ENCODE results near the gene TNFSF13B. TPM values are rescaled to one million over a fixed set of nuclear protein-coding genes. Genes with fewer than 3 reads are reported as not detected.

TNFSF13B gene
- total RNA-seq, 1 experiment from 2014 or later = 9.2 TPM

DNA sequence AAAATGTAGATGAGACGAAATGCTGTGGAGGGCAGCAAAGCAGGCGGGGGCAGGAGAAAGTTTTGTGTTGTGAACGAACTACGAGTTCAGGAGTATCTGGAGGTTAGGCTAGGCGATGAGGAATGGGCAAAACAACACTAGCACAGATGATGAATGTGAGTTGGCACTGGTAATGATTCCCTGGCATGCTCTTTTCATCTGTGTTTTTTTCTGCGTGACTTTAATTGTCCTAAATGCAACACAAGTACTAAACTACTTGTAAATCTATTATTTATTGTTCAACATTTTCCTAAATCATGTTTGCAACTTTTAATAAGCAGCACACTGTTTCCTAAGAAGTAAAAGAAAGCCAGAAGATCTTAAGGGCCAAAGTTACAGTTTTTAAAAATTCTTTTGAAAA lies 19.2 kb downstream of the TNFSF13B start:
- Histone ChIP-seq H3K9me3 (ENCODE audit: low read depth, low read length, poor library complexity, severe bottlenecking) (no peaks in the 10 kb centered on the region), H3K27ac (ENCODE audit: low read depth, low read length, poor library complexity, severe bottlenecking) (no peak overlapping the region), H3K4me3 (ENCODE audit: low read depth, low read length, poor library complexity, severe bottlenecking) (no peak overlapping the region), H3K4me1 (ENCODE audit: insufficient read depth, low read length, poor library complexity, severe bottlenecking) (no peaks in the 10 kb centered on the region), H3K36me3 (ENCODE audit: insufficient read depth, low read length, poor library complexity, severe bottlenecking) (no peaks in the 10 kb centered on the region), H3K27me3 (replicated peaks; ENCODE audit: insufficient read depth, low read depth, low read length, poor library complexity) (no peaks in the 10 kb centered on the region)
- TF ChIP-seq EZH2 (IDR thresholded peaks at IDR 0.05; ENCODE audit: borderline replicate concordance, low read depth, low read length, poor library complexity, severe bottlenecking) = no peak
- TF ChIP-seq, protein P1, sequence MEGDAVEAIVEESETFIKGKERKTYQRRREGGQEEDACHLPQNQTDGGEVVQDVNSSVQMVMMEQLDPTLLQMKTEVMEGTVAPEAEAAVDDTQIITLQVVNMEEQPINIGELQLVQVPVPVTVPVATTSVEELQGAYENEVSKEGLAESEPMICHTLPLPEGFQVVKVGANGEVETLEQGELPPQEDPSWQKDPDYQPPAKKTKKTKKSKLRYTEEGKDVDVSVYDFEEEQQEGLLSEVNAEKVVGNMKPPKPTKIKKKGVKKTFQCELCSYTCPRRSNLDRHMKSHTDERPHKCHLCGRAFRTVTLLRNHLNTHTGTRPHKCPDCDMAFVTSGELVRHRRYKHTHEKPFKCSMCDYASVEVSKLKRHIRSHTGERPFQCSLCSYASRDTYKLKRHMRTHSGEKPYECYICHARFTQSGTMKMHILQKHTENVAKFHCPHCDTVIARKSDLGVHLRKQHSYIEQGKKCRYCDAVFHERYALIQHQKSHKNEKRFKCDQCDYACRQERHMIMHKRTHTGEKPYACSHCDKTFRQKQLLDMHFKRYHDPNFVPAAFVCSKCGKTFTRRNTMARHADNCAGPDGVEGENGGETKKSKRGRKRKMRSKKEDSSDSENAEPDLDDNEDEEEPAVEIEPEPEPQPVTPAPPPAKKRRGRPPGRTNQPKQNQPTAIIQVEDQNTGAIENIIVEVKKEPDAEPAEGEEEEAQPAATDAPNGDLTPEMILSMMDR (conservative IDR thresholded peaks at IDR 0.05; ENCODE audit: low read depth, low read length) = no peak
- intact Hi-C loops (cut with micrococcal nuclease; ENCODE audit: unreplicated experiment) = no loop called here
- BruUV-seq (replicated peaks) = no TSS peak
- ChIA-PET POLR2A (ENCODE audit: low non-redundant PET) (no interaction called here), CTCF (no interaction called here)
- DNase-seq (ENCODE audit: low spot score) = no peak

DNA sequence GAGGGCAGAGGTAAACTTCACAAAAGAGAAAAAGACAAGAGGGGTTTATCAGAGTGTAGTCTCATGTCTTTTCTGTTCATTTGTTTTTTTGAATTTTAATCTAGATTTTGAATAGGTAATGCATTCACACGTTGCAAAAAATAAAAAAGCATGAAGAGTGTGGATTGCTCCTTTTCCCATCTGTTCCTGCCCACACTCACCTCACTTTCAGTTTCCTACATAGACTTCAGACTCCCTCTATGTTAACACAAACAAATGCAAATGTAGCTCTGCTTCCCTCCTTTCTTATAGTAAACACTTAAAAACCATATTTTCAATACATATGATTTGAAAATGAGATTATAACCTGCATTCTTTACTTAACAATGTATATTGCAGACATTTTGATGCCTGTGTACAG lies 20.3 kb downstream of the TNFSF13B start:
- no peak for DNase-seq (ENCODE audit: low spot score)
- Histone ChIP-seq H3K27ac (ENCODE audit: low read depth, low read length, poor library complexity, severe bottlenecking) (no peak overlapping the region), H3K27me3 (replicated peaks; ENCODE audit: insufficient read depth, low read depth, low read length, poor library complexity) (no peaks in the 10 kb centered on the region), H3K36me3 (ENCODE audit: insufficient read depth, low read length, poor library complexity, severe bottlenecking) (no peaks in the 10 kb centered on the region), H3K4me1 (ENCODE audit: insufficient read depth, low read length, poor library complexity, severe bottlenecking) (no peaks in the 10 kb centered on the region), H3K9me3 (ENCODE audit: low read depth, low read length, poor library complexity, severe bottlenecking) (no peaks in the 10 kb centered on the region), H3K4me3 (ENCODE audit: low read depth, low read length, poor library complexity, severe bottlenecking) (no peak overlapping the region)
- no TSS peak for BruUV-seq (replicated peaks)
- TF ChIP-seq, protein P1 (conservative IDR thresholded peaks at IDR 0.05; ENCODE audit: low read depth, low read length) = no peak
- TF ChIP-seq EZH2 (IDR thresholded peaks at IDR 0.05; ENCODE audit: borderline replicate concordance, low read depth, low read length, poor library complexity, severe bottlenecking) = no peak
- POLR2A ChIA-PET (ENCODE audit: low non-redundant PET) = no interaction called here
- intact Hi-C loops (cut with micrococcal nuclease; ENCODE audit: unreplicated experiment) = no loop called here
- CTCF ChIA-PET = no interaction called here

DNA sequence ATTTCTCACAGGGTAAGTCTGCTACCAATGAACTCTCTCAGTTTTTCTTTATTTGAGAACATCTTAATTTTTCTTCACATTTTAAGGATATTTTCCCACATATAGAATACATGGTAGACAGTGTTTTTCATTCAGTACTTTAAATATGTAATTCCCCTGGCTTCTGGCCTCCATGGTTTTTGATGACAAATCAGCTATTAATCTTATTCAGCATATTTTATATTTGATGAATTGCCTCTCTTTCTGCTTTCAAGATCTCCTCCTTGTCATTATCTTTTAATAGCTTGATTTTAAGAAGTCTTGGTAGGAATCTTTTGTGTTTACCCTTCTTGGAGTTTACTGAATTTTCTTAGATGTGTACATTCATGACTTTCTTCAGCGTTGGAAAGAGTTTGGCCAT lies 27.6 kb downstream of the TNFSF13B start:
- Histone ChIP-seq H3K27ac (ENCODE audit: low read depth, low read length, poor library complexity, severe bottlenecking) (no peak overlapping the region), H3K36me3 (ENCODE audit: insufficient read depth, low read length, poor library complexity, severe bottlenecking) (no peaks in the 10 kb centered on the region), H3K4me3 (ENCODE audit: low read depth, low read length, poor library complexity, severe bottlenecking) (no peak overlapping the region), H3K27me3 (replicated peaks; ENCODE audit: insufficient read depth, low read depth, low read length, poor library complexity) (no peaks in the 10 kb centered on the region), H3K4me1 (ENCODE audit: insufficient read depth, low read length, poor library complexity, severe bottlenecking) (no peaks in the 10 kb centered on the region), H3K9me3 (ENCODE audit: low read depth, low read length, poor library complexity, severe bottlenecking) (no peaks in the 10 kb centered on the region)
- POLR2A ChIA-PET (ENCODE audit: low non-redundant PET) = no interaction called here
- TF ChIP-seq, protein P1 (conservative IDR thresholded peaks at IDR 0.05; ENCODE audit: low read depth, low read length) = no peak
- TF ChIP-seq EZH2 (IDR thresholded peaks at IDR 0.05; ENCODE audit: borderline replicate concordance, low read depth, low read length, poor library complexity, severe bottlenecking) = no peak
- intact Hi-C loops (cut with micrococcal nuclease; ENCODE audit: unreplicated experiment) = no loop called here
- DNase-seq (ENCODE audit: low spot score) = no peak
- no TSS peak for BruUV-seq (replicated peaks)
- CTCF ChIA-PET = no interaction called here
